ENCODE measurements around the gene PGAM1. TPM values are rescaled to one million over a fixed set of nuclear protein-coding genes. Genes with fewer than 3 reads are reported as not detected.

The PGAM1 gene
- total and polyA plus RNA-seq, 2 donors from 2014 or later: 161 to 328 TPM

- H3K27me3 ChIP-seq (ENCODE audit: control insufficient read depth, insufficient read depth, low read length): no peaks in the 10 kb centered on the region
- no peaks in the 10 kb centered on the region for H3K9me3 ChIP-seq (ENCODE audit: control insufficient read depth in 2 of 3, insufficient read depth in 1 of 3, low read length in 3 of 3)
- no peak overlapping the region for H3K9ac ChIP-seq (ENCODE audit: low read length in 3 of 3)
- TF ChIP-seq CTCF (IDR thresholded peaks at IDR 0.05; ENCODE audit: borderline replicate concordance, extremely low read depth, insufficient read depth): no peak
- H3K36me3 ChIP-seq (ENCODE audit: control insufficient read depth in 2 of 3, insufficient read depth in 3 of 3, low read length in 3 of 3): peaks cover 0 to 12% (median 2%) of the 10 kb centered on the region in 3 donors
- FAIRE-seq (no peak), DNase-seq (no peak)
- no peak overlapping the region for H3K27ac ChIP-seq (ENCODE audit: low read depth in 2 of 2, low read length in 2 of 2)
- H3K4me1 ChIP-seq (ENCODE audit: control insufficient read depth in 2 of 3, insufficient read depth in 2 of 3, low read depth in 1 of 3, low read length in 3 of 3): peaks cover 0 to 8% (median 6%) of the 10 kb centered on the region in 3 donors
- intact Hi-C loops (cut with DNase I): no loop called here
- no peak overlapping the region for H3K4me3 ChIP-seq (ENCODE audit: low read length in 3 of 3)
Observed at GRCh38 chr10:97452352-97452751, 26.4 kb downstream of the PGAM1 start.

- Histone ChIP-seq H3K9ac (ENCODE audit: low read length in 3 of 3) (no peak overlapping the region), H3K4me3 (ENCODE audit: low read length in 3 of 3) (no peak overlapping the region), H3K36me3 (ENCODE audit: control insufficient read depth in 2 of 3, insufficient read depth in 3 of 3, low read length in 3 of 3) (peaks cover 5 to 26% (median 14%) of the 10 kb centered on the region in 3 donors), H3K27ac (ENCODE audit: low read depth in 2 of 2, low read length in 2 of 2) (no peak overlapping the region), H3K9me3 (ENCODE audit: control insufficient read depth in 2 of 3, insufficient read depth in 1 of 3, low read length in 3 of 3) (no peaks in the 10 kb centered on the region), H3K4me1 (ENCODE audit: control insufficient read depth in 2 of 3, insufficient read depth in 2 of 3, low read depth in 1 of 3, low read length in 3 of 3) (peaks cover 0 to 4% (median 3%) of the 10 kb centered on the region in 3 donors), H3K27me3 (ENCODE audit: control insufficient read depth, insufficient read depth, low read length) (no peaks in the 10 kb centered on the region)
- intact Hi-C loops (cut with DNase I): no loop called here
- no peak for FAIRE-seq
- TF ChIP-seq CTCF (IDR thresholded peaks at IDR 0.05; ENCODE audit: borderline replicate concordance, extremely low read depth, insufficient read depth): no peak
- DNase-seq: peak in 1 of 5 donors; percentile 29
Observed at GRCh38 chr10:97454330-97455036, 28.5 kb downstream of the PGAM1 start.

GRCh38 chr10:97456034-97456685, 30.2 kb downstream of the PGAM1 start:
- FAIRE-seq: no peak
- Histone ChIP-seq H3K27ac (ENCODE audit: low read depth in 2 of 2, low read length in 2 of 2) (no peak overlapping the region), H3K36me3 (ENCODE audit: control insufficient read depth in 2 of 3, insufficient read depth in 3 of 3, low read length in 3 of 3) (peaks cover 8 to 37% (median 29%) of the 10 kb centered on the region in 3 donors)

More at GRCh38 chr10:97456034-97456685, 30.2 kb downstream of the PGAM1 start:
- TF ChIP-seq CTCF (IDR thresholded peaks at IDR 0.05; ENCODE audit: borderline replicate concordance, extremely low read depth, insufficient read depth): no peak
- no peak overlapping the region for H3K9ac ChIP-seq (ENCODE audit: low read length in 3 of 3)
- intact Hi-C loops (cut with DNase I): no loop called here
- H3K27me3 ChIP-seq (ENCODE audit: control insufficient read depth, insufficient read depth, low read length): no peaks in the 10 kb centered on the region
- H3K4me3 ChIP-seq (ENCODE audit: low read length in 3 of 3): no peak overlapping the region
- DNase-seq: no peak
- no peaks in the 10 kb centered on the region for H3K9me3 ChIP-seq (ENCODE audit: control insufficient read depth in 2 of 3, insufficient read depth in 1 of 3, low read length in 3 of 3)
- H3K4me1 ChIP-seq (ENCODE audit: control insufficient read depth in 2 of 3, insufficient read depth in 2 of 3, low read depth in 1 of 3, low read length in 3 of 3): peaks cover 0 to 9% (median 0%) of the 10 kb centered on the region in 3 donors
